Raji (cell line): ENCODE data around the gene GNAL.

Experiments used
- POLR2A ChIP-seq: IDR thresholded peaks from 2 replicates; pipeline ENCODE4 v1.6.1; 2011; ENCODE audit warnings: low read depth, low read length, control low read depth; ENCODE audit not compliant: insufficient read depth

Gene GNAL

GRCh38 chr18:11877497-11878135, 188.6 kb downstream of the GNAL start:
- TF ChIP-seq POLR2A: no peak

DNA sequence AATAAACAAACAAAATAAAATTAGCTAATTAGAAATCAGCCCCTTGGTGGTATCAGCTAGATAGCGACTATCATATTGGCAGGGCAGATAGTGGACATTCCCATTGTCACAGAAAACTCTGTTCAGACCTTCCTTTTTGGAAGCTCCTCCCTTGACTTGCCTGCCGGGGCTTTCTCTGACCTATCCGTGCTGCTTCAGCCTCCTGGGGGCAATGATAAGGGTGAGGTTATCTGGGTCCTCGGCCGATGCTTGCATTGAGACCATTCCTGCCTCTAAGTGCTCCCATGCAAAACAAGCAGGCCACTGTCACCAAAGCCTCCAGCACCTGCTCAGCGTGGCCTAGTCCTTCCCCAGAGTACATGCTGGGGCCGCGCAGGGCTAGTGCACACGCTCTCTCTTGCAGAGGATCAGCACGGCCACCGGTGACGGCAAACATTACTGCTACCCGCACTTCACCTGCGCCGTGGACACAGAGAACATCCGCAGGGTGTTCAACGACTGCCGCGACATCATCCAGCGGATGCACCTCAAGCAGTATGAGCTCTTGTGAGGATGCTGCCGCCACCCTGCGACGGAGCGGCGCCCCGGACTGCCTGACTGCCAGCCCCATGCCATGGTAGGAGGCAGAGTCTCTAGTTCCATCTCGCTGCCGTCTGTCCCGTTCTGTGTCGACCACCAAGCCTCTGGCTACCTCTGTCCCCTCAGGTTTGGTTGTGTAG, 191.7 kb downstream of the GNAL start:
- TF ChIP-seq POLR2A: no peak

DNA sequence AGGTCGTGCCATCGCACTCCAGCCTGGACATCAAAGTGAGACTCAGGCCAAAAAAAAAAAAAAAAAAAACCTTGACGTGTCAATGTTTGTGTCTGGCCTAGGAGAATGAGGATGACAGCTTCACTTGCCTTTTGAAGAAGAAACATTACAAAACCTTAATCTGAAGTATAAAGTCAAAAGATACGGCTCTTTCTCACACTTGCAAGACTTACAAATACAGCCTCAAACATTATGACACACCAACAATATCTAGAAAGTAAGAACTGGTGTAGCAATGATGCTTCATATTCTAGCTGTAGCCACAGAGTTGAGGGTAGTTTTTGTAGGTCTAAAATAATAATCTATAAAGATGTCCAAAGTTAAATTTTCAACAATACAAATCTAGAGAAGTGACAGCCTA, 193.6 kb downstream of the GNAL start:
- no peak for TF ChIP-seq POLR2A

- no peak for TF ChIP-seq POLR2A
Observed at GRCh38 chr18:11883153-11883552, 194.1 kb downstream of the GNAL start.

GRCh38 chr18:11884396-11885030, 195.4 kb downstream of the GNAL start:
- no peak for TF ChIP-seq POLR2A

DNA sequence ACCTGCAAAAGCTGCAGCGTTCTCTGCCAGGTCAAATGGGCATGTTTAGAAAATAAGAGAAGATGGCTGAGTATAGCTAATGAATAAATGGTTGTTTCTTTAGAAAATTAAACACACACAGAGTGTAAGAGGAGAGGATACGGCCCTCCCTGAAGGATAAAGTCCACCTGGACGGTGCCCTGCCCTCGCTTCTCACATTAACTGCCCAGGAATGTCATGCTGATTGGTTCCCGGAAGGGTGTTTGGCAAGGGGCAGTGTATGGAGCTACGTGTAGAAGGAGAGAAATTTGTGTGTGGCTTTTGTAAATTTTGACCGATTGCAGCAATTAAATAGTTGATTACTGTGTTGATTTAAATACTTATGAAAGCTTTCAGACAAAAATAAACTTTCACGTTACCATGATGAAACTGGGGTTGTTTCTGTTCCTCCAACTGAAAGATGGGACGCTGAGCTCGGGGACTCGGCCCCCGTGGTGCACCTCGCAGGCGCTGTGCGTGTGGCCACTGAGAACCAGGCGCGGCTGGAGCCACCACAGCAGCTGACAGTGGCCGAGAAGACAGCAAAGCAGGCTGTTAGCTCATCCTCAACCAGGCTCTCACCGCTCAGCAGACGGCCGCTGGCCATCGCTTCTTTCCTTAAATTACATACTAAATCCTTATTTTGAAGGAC, 196.3 kb downstream of the GNAL start:
- TF ChIP-seq POLR2A: no peak

- TF ChIP-seq POLR2A: no peak
Observed at GRCh38 chr18:11886577-11887110, 197.6 kb downstream of the GNAL start.

DNA sequence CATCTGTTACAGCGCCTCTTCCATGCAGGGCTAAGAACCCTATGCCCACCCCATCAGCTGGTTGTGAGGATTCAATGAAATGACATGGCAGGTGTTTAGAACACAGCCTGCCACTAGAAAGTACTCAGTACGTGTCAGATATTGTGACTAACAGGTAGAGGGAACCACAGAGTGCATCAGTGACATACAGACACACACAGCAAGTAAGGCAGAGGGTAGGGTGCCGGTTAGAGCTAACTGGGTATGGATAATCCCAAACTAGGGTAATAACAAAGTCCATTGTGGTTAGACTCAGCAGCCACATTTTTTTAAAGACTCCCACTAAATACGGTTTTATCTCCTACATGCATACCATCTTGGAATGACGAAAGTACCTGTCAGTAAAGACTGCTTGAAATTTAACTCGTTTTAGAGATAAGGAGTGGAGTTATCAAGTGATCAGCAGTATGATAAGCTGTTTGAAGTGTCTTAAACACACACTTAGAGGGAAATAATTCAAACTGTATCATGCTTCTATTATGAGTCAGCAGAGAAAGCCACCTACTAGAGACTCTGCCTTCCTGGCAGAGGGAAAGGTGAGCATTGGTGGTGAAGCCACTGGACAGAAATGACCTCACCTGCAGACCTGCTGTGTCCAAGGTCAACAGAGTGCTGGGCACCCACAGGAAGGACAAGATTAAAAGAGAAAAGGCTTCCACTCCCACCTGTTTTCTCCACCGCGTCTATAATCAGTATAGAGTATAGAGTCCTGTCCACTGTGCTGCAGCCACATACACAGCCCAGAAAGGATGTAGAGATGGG, 198.5 kb downstream of the GNAL start:
- no peak for TF ChIP-seq POLR2A

GRCh38 chr18:11888726-11889125, 199.7 kb downstream of the GNAL start:
- no peak for TF ChIP-seq POLR2A

GRCh38 chr18:11889284-11889683, 200.2 kb downstream of the GNAL start:
- TF ChIP-seq POLR2A: no peak

DNA sequence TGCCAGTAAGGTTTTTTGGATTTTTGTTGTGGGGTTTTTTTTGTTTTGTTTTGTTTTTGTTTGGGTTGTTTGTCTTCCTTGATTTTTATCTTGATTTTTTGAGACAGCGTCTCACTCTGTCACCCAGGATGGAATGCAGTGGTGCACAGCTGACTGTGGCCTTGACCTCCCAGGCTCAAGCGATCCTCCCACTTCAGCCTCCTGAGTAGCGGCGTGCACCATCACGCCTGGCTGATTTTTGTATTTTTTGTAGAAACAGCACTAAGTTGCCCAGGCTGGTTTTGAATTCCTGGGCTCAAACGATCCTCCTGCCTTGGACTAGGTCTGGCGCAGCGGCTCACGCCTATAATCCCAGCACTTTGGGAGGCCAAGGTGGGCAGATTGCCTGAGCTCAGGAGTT, 202.7 kb downstream of the GNAL start:
- no peak for TF ChIP-seq POLR2A

DNA sequence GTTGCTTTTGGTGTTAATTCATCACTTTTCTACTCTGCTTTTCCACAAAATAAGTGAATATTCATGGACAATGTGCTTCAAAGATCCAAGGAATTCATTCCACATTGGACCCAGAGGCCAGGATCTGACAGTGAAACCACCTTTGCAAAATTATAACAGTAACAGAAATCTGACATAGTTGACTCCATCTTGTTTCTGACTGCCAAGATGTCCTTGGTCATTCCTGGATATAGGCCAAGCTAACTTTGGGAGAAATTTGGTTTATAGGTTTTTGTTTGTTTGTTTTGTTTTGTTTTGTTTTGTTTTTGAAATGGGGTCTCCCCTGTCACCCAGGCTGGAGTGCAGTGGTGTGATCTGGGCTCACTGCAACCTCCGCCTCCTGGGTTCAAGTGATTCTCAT, 208.7 kb downstream of the GNAL start:
- TF ChIP-seq POLR2A: no peak

DNA sequence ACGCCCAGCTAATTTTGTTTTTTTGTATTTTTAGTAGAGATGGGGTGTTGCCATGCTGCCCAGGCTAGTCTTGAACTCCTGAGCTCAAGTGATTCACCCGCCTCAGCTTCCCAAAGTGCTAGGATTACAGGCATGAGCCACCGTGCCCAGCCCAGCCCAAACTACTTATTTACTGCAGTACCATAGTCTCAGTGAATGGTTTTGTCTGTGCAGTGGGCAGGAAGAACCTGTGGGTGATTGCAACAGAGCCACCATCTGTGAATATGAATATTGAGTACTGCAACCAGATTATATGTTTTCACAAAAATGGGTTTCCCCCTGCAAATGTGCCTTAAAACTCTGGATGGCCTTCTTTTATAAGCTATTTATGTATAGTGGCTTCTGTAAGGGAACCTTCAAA, 210.0 kb downstream of the GNAL start:
- TF ChIP-seq POLR2A: no peak

DNA sequence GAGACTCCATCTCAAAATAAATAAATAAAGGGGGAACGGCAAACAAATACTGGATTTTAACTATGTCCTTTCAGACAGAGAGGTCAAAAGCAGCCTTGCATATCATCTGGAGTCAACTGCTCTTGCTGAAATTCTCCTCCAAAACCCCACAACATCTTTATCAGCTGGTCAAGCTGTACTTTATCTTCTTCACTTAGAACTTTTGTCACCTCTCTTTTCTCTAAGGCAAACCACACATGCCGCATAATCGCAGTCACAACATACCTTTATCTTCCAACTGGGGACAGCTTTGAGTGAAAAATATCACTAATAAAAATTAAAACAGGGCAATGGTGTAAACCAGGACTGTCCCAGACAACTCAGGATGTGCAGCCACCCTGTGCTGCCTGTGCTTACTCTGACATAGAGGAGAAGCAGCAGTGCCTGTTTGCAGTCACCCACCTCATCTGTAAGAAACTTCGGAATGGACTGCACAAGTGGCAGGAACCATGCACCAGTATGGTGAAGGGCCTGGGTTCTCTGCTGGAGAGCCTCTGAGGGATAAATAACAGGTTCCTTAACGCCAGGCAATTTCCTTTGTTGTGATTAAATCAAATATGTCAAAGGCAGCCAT, 212.9 kb downstream of the GNAL start:
- TF ChIP-seq POLR2A: no peak

GRCh38 chr18:11902522-11903292, 213.6 kb downstream of the GNAL start:
- TF ChIP-seq POLR2A: no peak
